Prostate gland (tissue), 2 donors: ENCODE data around the gene CHAF1A. TPM values are rescaled to one million over a fixed set of nuclear protein-coding genes. Genes with fewer than 3 reads are reported as not detected.
A peak's percentile ranks its signal among the peaks of the same experiment; 100 is the strongest.

Experiments used
- DNase-seq: peaks from one replicate; pipeline ENCODE4 v3.0.0-alpha.2; 2019; ENCODE audit warnings: low spot score
- H3K27ac ChIP-seq, 2 donors: fragments of 200-600 bp; sonication (generic); 2 replicates each; pipeline ENCODE4 v1.5.1; 2017 to 2019
- H3K27me3 ChIP-seq: fragments of 200-600 bp; sonication (generic); replicated peaks from 2 replicates; pipeline ENCODE4 v1.5.1; 2019; ENCODE audit not compliant: insufficient read depth
- H3K36me3 ChIP-seq, 2 donors: fragments of 200-600 bp; sonication (generic); 1 replicate in 1 of 2; 2 replicates in 1 of 2; pipeline versions ENCODE4 v1.5.1 to v1.8.1; 2017 to 2019
- H3K4me1 ChIP-seq: fragments of 200-600 bp; sonication (generic); replicated peaks from 2 replicates; pipeline ENCODE4 v1.5.1; 2019
- H3K4me3 ChIP-seq, 2 donors: fragments of 200-600 bp; sonication (generic); 2 replicates each; pipeline ENCODE4 v1.5.1; 2017 to 2019
- H3K9me3 ChIP-seq: fragments of 200-600 bp; sonication (generic); 2 replicates; pipeline ENCODE4 v1.5.1; 2017
- POLR2A ChIP-seq: fragments of 450-650 bp; IDR thresholded peaks from one replicate; pipeline ENCODE4 v1.6.1; 2016; ENCODE audit warnings: antibody characterized with exemption, mild to moderate bottlenecking
- POLR2AphosphoS5 ChIP-seq: sonication (generic); formaldehyde crosslinking; IDR thresholded peaks from one replicate; pipeline ENCODE4 v1.6.1; 2017; ENCODE audit warnings: antibody characterized with exemption
- WGBS: methylation state at CpG from one replicate; pipeline ENCODE4 v1.1.5; 2018; 5-methylcytosine and 5-hydroxymethylcytosine counted together
- intact Hi-C: fragments of 100-400 bp; cut with DNase I; formaldehyde crosslinking; loops from one replicate; pipeline ENCODE4 v1.14.2; 2022
- total RNA-seq, 2 donors: library from RNA; depleted of rRNA; stranded (reverse); fragments of >200 nt; gene quantifications; one replicate each; pipeline ENCODE4 v1.1.0, GENCODE V29; 2016
- TF ChIP-seq, protein P1 (sequence below), 4 experiments: fragments of 200-600 bp in 2 of 4; fragments of 450-650 bp in 2 of 4; sonication (generic) in 2 of 4; IDR thresholded peaks; 1 replicate in 3 of 4; 2 replicates in 1 of 4; pipeline ENCODE4 v1.5.1; 2016 to 2019; ENCODE audit warnings: antibody characterized with exemption in 4 of 4, mild to moderate bottlenecking in 2 of 4, moderate library complexity in 2 of 4

CHAF1A gene
- total RNA-seq, 2 donors from 2014 or later = 13.0 to 18.1 TPM

DNA sequence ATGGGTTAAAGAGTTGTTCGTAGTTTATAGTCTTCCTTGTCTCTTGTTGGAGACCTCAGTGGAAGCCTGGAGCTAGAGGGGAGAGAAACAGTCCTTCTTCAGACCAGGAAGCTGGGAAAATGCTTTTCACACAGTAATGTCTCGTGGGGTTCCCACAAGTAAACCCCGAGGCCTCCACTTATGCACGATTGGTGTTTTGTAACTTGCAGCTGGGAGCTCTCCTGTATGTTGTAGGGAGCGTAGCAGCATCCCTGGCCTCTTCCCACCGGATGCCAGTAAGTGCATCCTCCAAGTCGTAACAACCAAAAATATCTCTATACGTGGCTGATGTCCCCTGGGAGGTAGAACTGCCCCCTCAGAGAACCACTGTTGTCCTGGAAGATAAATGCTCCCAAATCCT is 3.5 kb downstream of the CHAF1A start:
- Histone ChIP-seq H3K27ac (peak overlapping the region in 1 of 2 donors; percentile 59), H3K27me3 (no peaks in the 10 kb centered on the region), H3K36me3 (no peaks in the 10 kb centered on the region), H3K4me3 (no peak overlapping the region), H3K9me3 (no peaks in the 10 kb centered on the region), H3K4me1 (peaks cover 9% of the 10 kb centered on the region)
- DNase-seq = no peak
- TF ChIP-seq POLR2A (no peak), POLR2AphosphoS5 (no peak)
- TF ChIP-seq, protein P1, sequence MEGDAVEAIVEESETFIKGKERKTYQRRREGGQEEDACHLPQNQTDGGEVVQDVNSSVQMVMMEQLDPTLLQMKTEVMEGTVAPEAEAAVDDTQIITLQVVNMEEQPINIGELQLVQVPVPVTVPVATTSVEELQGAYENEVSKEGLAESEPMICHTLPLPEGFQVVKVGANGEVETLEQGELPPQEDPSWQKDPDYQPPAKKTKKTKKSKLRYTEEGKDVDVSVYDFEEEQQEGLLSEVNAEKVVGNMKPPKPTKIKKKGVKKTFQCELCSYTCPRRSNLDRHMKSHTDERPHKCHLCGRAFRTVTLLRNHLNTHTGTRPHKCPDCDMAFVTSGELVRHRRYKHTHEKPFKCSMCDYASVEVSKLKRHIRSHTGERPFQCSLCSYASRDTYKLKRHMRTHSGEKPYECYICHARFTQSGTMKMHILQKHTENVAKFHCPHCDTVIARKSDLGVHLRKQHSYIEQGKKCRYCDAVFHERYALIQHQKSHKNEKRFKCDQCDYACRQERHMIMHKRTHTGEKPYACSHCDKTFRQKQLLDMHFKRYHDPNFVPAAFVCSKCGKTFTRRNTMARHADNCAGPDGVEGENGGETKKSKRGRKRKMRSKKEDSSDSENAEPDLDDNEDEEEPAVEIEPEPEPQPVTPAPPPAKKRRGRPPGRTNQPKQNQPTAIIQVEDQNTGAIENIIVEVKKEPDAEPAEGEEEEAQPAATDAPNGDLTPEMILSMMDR (IDR thresholded peaks at IDR 0.05) = no peak
- WGBS = 62% methylated on average over 8 of the region's 8 CpGs
- intact Hi-C loops = loop anchor here (10.0 kb wide), 1 partner anchor 141 kb away; no protein-coding TSS in a partner anchor

DNA sequence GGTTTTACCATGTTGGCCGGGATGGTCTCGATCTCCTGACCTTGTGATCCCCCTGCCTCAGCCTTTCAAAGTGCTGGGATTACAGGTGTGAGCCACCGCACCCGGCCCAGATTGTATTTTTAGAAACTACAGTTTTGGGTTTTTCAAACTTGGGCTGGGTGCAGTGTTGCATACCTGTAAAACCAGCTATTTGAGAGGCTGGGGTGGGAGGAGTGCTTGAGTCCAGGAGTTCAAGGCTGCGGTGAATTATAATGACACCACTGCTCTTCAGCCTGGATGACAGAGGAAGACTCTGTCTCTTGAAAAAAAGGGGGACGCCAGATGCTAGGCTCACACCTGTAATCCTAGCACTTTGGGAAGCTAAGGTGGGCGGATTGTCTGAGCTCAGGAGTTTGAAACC is 4.2 kb downstream of the CHAF1A start:
- Histone ChIP-seq H3K27me3 (no peaks in the 10 kb centered on the region), H3K36me3 (no peaks in the 10 kb centered on the region), H3K27ac (peak overlapping the region; percentile 16 to 59), H3K4me1 (peaks cover 3% of the 10 kb centered on the region), H3K9me3 (no peaks in the 10 kb centered on the region), H3K4me3 (no peak overlapping the region)
- no peak for DNase-seq
- intact Hi-C loops = loop anchor here (10.0 kb wide), 1 partner anchor 142 kb away; no protein-coding TSS in a partner anchor
- TF ChIP-seq, protein P1 (IDR thresholded peaks at IDR 0.05) = no peak
- TF ChIP-seq POLR2AphosphoS5 (no peak), POLR2A (no peak)
- 93% methylated on average over 7 of the region's 7 CpGs for WGBS

DNA sequence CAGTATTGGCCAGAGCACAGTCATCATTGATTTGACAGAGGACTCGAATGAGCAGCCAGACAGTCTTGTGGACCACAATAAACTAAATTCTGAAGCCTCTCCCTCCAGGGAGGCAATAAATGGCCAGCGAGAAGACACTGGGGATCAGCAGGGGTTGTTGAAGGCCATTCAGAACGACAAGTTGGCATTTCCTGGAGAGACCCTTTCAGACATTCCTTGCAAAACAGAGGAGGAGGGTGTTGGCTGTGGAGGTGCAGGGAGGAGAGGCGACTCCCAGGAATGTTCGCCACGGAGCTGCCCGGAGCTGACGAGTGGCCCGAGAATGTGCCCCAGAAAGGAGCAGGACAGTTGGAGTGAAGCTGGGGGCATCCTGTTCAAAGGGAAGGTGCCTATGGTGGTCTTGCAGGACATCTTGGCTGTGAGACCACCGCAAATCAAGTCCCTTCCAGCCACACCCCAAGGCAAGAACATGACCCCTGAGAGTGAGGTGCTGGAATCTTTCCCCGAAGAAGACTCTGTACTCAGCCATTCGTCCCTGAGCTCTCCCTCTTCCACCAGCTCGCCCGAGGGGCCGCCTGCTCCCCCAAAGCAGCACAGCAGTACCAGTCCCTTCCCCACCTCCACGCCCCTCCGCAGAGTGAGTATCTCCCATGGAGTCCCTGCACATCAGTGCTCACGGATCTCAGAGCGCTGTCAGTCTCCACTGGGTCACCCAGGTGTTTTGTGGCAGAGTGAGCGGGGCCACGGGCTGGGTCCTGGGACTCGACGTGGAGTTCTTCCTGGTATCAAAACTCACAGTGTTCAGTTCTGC is 6.9 kb downstream of the CHAF1A start:
- H3K27me3 ChIP-seq = no peaks in the 10 kb centered on the region
- TF ChIP-seq POLR2A (no peak), POLR2AphosphoS5 (no peak)
- TF ChIP-seq, protein P1 (IDR thresholded peaks at IDR 0.05) = no peak
- H3K4me3 ChIP-seq = no peak overlapping the region
- 93% methylated on average over 23 of the region's 23 CpGs for WGBS
- no peak for DNase-seq
- no peaks in the 10 kb centered on the region for H3K9me3 ChIP-seq
- no peaks in the 10 kb centered on the region for H3K36me3 ChIP-seq
- H3K4me1 ChIP-seq = no peaks in the 10 kb centered on the region
- H3K27ac ChIP-seq = no peak overlapping the region
- intact Hi-C loops = loop anchor here (10.0 kb wide), 1 partner anchor 145 kb away; no protein-coding TSS in a partner anchor

DNA sequence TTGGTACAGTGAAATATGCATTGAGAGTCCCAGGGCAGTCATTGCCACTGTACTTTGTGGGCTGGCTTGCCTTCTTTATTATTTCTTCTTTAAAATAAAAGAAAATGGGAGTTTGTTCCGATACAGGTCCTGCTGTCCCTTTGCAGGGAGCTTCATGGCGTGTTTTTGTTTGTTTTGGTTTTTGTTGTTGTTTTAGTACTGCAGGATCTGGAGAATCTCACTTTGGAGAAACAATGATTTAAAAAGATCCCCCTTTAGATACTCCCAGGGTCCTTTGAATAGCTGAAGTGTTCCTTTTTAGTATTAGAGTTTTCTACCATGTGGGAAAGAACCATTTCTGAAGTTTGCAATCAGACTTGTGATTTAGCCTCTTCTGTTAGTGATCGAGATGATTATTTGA is 11.1 kb downstream of the CHAF1A start:
- no peak for TF ChIP-seq POLR2AphosphoS5
- Histone ChIP-seq H3K27ac (no peak overlapping the region), H3K9me3 (no peaks in the 10 kb centered on the region), H3K4me3 (no peak overlapping the region), H3K36me3 (no peaks in the 10 kb centered on the region), H3K4me1 (peaks cover 3% of the 10 kb centered on the region), H3K27me3 (no peaks in the 10 kb centered on the region)
- WGBS = 89% methylated on average over 3 of the region's 3 CpGs
- intact Hi-C loops = no loop called here
- DNase-seq = no peak

DNA sequence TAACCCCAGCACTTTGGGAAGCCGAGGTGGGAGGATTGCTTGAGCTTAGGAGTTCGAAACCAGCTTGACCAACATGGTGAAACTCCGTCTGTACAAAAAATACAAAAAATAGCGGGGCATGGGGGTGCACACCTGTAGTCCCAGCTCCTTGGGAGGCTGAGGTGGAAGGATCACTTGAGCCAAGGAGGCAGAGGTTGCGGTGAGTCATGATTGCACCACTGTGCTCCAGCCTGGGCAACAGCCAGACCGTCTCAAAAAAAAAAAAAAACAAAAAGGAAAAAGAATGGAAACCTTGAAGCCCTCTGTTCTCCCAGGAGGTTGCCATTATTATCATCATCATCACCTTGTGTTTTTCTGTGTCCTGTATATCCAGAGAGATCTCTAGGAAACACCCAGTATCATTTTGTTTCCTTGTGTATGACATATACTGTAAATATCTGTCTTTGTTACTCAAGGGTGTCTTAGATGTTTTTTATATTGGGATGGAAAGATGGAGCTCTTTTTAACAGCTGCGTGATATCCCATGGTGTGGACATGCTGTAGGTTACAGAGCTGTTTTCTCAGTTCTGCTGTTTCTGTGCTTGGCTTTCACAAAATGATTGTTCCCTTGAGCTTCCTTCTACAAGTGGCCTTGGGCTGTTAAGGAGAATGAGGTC is 11.8 kb downstream of the CHAF1A start:
- 88% methylated on average over 7 of the region's 7 CpGs for WGBS
- no peak overlapping the region for H3K27ac ChIP-seq
- TF ChIP-seq POLR2A = no peak
- TF ChIP-seq POLR2AphosphoS5 = no peak
- TF ChIP-seq, protein P1 (IDR thresholded peaks at IDR 0.05) = no peak
- H3K4me3 ChIP-seq = no peak overlapping the region
- H3K4me1 ChIP-seq = peaks cover 3% of the 10 kb centered on the region
- no peak for DNase-seq
- no peaks in the 10 kb centered on the region for H3K36me3 ChIP-seq
- H3K9me3 ChIP-seq = no peaks in the 10 kb centered on the region
- no peaks in the 10 kb centered on the region for H3K27me3 ChIP-seq
- intact Hi-C loops = no loop called here
